Astrocyte (in vitro differentiated cells and primary cell): ENCODE data around the gene LYL1. TPM values are rescaled to one million over a fixed set of nuclear protein-coding genes. Genes with fewer than 3 reads are reported as not detected.
A peak's percentile ranks its signal among the peaks of the same experiment; 100 is the strongest.

Source experiments
- DNase-seq: peaks from one replicate; pipeline ENCODE4 v3.0.0-alpha.2; 2010; ENCODE audit warnings: low read depth
- FAIRE-seq: peaks from 2 replicates; lab custom pipeline; 2011; peaks lifted over from hg19 to GRCh38; lab: Jason Lieb, UNC
- H2AFZ ChIP-seq: 2 replicates; pipeline ENCODE4 v1.6.0; 2012; ENCODE audit warnings: low read depth, low read length, inconsistent platforms
- H3K27ac ChIP-seq: 2 replicates; pipeline ENCODE4 v1.5.1; 2011; ENCODE audit warnings: low read depth, low read length, inconsistent platforms
- H3K27me3 ChIP-seq: 2 replicates; pipeline ENCODE4 v1.6.0; 2011; ENCODE audit warnings: low read length, inconsistent platforms; ENCODE audit not compliant: insufficient read depth
- H3K36me3 ChIP-seq: 2 replicates; pipeline ENCODE4 v1.5.1; 2011; ENCODE audit warnings: low read length, inconsistent platforms; ENCODE audit not compliant: insufficient read depth
- H3K4me1 ChIP-seq: 2 replicates; pipeline ENCODE4 v1.5.1; 2011; ENCODE audit warnings: low read length, inconsistent platforms; ENCODE audit not compliant: insufficient read depth
- H3K4me2 ChIP-seq: 2 replicates; pipeline ENCODE4 v1.6.0; 2012; ENCODE audit warnings: low read length, inconsistent platforms
- H3K4me3 ChIP-seq: 2 replicates; pipeline ENCODE4 v1.5.1; 2011; ENCODE audit warnings: low read depth, mild to moderate bottlenecking, low read length, inconsistent platforms; ENCODE audit not compliant: insufficient read depth
- H3K79me2 ChIP-seq: 2 replicates; pipeline ENCODE4 v1.6.0; 2012; ENCODE audit warnings: mild to moderate bottlenecking, low read length, inconsistent platforms; ENCODE audit not compliant: insufficient read depth
- H3K9ac ChIP-seq: 2 replicates; pipeline ENCODE4 v1.6.0; 2012; ENCODE audit warnings: mild to moderate bottlenecking, low read length, inconsistent platforms
- H3K9me3 ChIP-seq: 2 replicates; pipeline ENCODE4 v1.5.1; 2012; ENCODE audit warnings: low read depth, mild to moderate bottlenecking, low read length, inconsistent platforms; ENCODE audit not compliant: insufficient read depth
- H4K20me1 ChIP-seq: 2 replicates; pipeline ENCODE4 v1.6.0; 2012; ENCODE audit warnings: low read length, inconsistent platforms; ENCODE audit not compliant: insufficient read depth
- H3K27ac Mint-ChIP-seq: one replicate; pipeline ENCODE4 v1.8.0; 2021; ENCODE audit warnings: mild to moderate bottlenecking, mixed read lengths; ENCODE audit not compliant: unreplicated experiment
- H3K27me3 Mint-ChIP-seq: one replicate; pipeline ENCODE4 v1.8.0; 2021; ENCODE audit warnings: low read depth, mixed read lengths; ENCODE audit not compliant: unreplicated experiment
- H3K36me3 Mint-ChIP-seq: one replicate; pipeline ENCODE4 v1.8.0; 2021; ENCODE audit warnings: low read depth, mixed read lengths; ENCODE audit not compliant: unreplicated experiment
- H3K4me1 Mint-ChIP-seq: one replicate; pipeline ENCODE4 v1.8.0; 2021; ENCODE audit warnings: low read depth, mixed read lengths; ENCODE audit not compliant: unreplicated experiment
- H3K4me3 Mint-ChIP-seq: one replicate; pipeline ENCODE4 v1.8.0; 2021; ENCODE audit warnings: mild to moderate bottlenecking, moderate library complexity, mixed read lengths; ENCODE audit not compliant: unreplicated experiment
- H3K9me3 Mint-ChIP-seq: one replicate; pipeline ENCODE4 v1.8.0; 2021; ENCODE audit warnings: mild to moderate bottlenecking, mixed read lengths; ENCODE audit not compliant: unreplicated experiment
- CTCF ChIP-seq: IDR thresholded peaks from 2 replicates; pipeline ENCODE4 v1.5.1; 2011; ENCODE audit warnings: low read depth, mild to moderate bottlenecking, inconsistent platforms, low read length, moderate library complexity; ENCODE audit not compliant: insufficient read depth
- EZH2 ChIP-seq: IDR thresholded peaks from 2 replicates; pipeline ENCODE4 v1.6.1; 2012; ENCODE audit warnings: mild to moderate bottlenecking, low read length, inconsistent platforms; ENCODE audit not compliant: insufficient read depth
- total RNA-seq: library from RNA; stranded (reverse); gene quantifications from 2 replicates; pipeline ENCODE4 v1.2.1, GENCODE V29; 2021

Gene LYL1
- total RNA-seq, 1 donor from 2014 or later, result 0.27 TPM

DNA sequence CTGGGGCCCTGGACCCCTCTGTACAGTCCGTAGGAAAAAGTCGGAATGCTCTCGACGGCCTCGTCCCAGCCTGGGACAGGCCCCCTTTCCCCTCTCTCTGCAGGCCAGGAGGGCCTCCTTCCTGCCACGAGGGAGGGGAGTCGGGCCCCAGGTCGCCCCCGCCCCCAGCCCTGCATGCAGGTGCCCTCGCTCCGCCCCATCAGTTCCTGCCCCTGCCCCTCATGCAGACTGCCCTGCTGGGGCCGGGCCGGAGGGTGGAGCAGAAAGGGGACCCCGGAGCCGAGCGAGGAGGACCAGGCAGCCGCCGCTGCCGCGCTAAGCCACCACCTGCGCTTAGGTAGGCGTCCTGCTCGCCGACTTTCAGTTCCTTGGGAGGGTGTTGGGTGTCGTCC, 7.3 kb downstream of the LYL1 start:
- DNase-seq, result no peak
- Histone ChIP-seq H3K9me3 (no peaks in the 10 kb centered on the region), H3K36me3 (no peaks in the 10 kb centered on the region), H3K9ac (no peak overlapping the region), H3K79me2 (no peaks in the 10 kb centered on the region), H4K20me1 (peaks cover 5% of the 10 kb centered on the region), H3K27ac (no peak overlapping the region), H3K4me3 (no peak overlapping the region), H2AFZ (no peak overlapping the region), H3K4me1 (peaks cover 40% of the 10 kb centered on the region), H3K27me3 (no peaks in the 10 kb centered on the region), H3K4me2 (no peak overlapping the region)
- no peak overlapping the region for H3K27ac Mint-ChIP-seq
- H3K27me3 Mint-ChIP-seq, result peaks cover 32% of the 10 kb centered on the region
- TF ChIP-seq CTCF, result no peak
- no peak for TF ChIP-seq EZH2
- H3K36me3 Mint-ChIP-seq, result peaks cover 6% of the 10 kb centered on the region
- no peak for FAIRE-seq
- H3K9me3 Mint-ChIP-seq, result peaks cover 8% of the 10 kb centered on the region
- H3K4me3 Mint-ChIP-seq, result no peak overlapping the region
- peaks cover 19% of the 10 kb centered on the region for H3K4me1 Mint-ChIP-seq

DNA sequence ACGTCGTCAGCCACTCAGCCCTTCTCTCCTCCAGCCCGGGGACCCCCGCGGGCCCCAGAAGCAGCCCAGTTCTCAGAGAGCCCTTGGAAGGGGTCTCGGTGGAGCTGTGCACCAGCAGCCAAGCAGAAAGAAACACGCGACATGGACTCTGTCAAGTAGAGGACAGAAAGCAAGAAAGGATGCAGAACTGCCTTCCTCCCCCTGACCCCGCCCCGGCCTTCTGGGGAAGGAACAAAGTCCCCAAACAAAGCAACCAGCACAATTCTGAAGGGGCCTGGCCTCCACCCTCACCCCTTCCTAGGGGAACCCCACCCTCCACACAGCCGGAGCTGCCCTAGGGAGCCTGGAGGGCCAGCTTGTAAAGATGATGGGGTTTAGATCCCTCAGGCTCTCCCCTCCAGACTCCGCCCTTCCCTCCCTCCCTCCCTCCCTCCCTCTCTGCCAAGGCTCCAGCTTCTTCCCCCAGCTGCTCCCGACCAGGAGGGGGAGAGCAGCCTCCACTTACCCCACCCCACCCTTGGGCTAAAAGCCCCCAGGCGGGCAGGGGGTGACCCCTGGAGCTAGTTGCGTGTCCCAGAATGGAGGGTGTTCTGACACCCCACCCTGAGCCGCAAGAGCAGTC, 7.8 kb downstream of the LYL1 start:
- TF ChIP-seq CTCF (no peak), EZH2 (no peak)
- Mint-ChIP-seq H3K27me3 (peaks cover 30% of the 10 kb centered on the region), H3K4me3 (peak overlapping the region; percentile 57), H3K36me3 (peaks cover 2% of the 10 kb centered on the region), H3K9me3 (peaks cover 3% of the 10 kb centered on the region), H3K4me1 (peaks cover 19% of the 10 kb centered on the region), H3K27ac (peak overlapping the region; percentile 77)
- no peaks in the 10 kb centered on the region for H3K79me2 ChIP-seq
- no peak overlapping the region for H3K27ac ChIP-seq
- H4K20me1 ChIP-seq, result no peaks in the 10 kb centered on the region
- H3K4me2 ChIP-seq, result no peak overlapping the region
- no peaks in the 10 kb centered on the region for H3K36me3 ChIP-seq
- H2AFZ ChIP-seq, result no peak overlapping the region
- FAIRE-seq, result no peak
- H3K9ac ChIP-seq, result no peak overlapping the region
- no peak overlapping the region for H3K4me3 ChIP-seq
- no peaks in the 10 kb centered on the region for H3K9me3 ChIP-seq
- DNase-seq, result no peak
- H3K27me3 ChIP-seq, result no peaks in the 10 kb centered on the region
- H3K4me1 ChIP-seq, result peaks cover 45% of the 10 kb centered on the region

GRCh38 chr19:13094106-13094504, 8.6 kb downstream of the LYL1 start:
- Histone ChIP-seq H3K4me2 (no peak overlapping the region), H3K27me3 (no peaks in the 10 kb centered on the region), H2AFZ (no peak overlapping the region), H3K9ac (peak overlapping the region; percentile 21), H3K36me3 (no peaks in the 10 kb centered on the region), H3K27ac (no peak overlapping the region), H3K9me3 (no peaks in the 10 kb centered on the region), H4K20me1 (no peaks in the 10 kb centered on the region), H3K79me2 (no peaks in the 10 kb centered on the region), H3K4me1 (peaks cover 47% of the 10 kb centered on the region), H3K4me3 (no peak overlapping the region)
- DNase-seq (no peak), FAIRE-seq (no peak)
- Mint-ChIP-seq H3K9me3 (peaks cover 1% of the 10 kb centered on the region), H3K36me3 (peaks cover 1% of the 10 kb centered on the region), H3K27ac (no peak overlapping the region), H3K4me1 (peaks cover 21% of the 10 kb centered on the region), H3K27me3 (peaks cover 28% of the 10 kb centered on the region), H3K4me3 (no peak overlapping the region)
- TF ChIP-seq CTCF (no peak), EZH2 (no peak)
